Stimulated activated CD8-positive, alpha-beta memory T cell treated with anti-CD3 and anti-CD28 coated beads, Interleukin-12 subunit alpha, Interleukin-12 subunit beta, amount 100 ng/mL, for 24 hours (primary cell): Measurements from ENCODE around the gene CYLD.

ENCODE experiments used
- DNase-seq: peaks from one replicate; pipeline ENCODE4 v3.0.0-alpha.2; 2020; ENCODE audit errors: extremely low read depth

Gene CYLD

GRCh38 chr16:50845296-50845695 is 103.4 kb downstream of the CYLD start:
- DNase-seq, result no peak

DNA sequence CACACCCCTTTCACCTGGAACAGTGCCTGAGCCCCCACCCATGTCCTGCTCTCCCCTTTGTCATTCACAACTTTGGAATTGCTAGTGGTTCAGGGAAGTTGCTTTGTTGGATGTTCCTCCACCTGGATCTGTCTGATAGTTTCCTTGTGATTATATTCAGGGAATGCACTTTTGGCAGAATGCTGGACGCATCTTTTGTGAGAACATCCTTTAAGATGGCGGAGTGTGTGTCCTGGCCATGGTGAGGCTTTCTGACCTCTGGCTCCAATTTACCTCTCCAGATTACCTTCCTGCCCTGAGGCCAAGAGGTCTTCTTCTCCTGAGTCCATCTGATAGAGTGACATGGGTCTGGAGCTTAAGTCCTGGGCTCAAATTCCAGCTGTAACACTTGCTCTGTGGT is 104.6 kb downstream of the CYLD start:
- DNase-seq, result no peak

DNA sequence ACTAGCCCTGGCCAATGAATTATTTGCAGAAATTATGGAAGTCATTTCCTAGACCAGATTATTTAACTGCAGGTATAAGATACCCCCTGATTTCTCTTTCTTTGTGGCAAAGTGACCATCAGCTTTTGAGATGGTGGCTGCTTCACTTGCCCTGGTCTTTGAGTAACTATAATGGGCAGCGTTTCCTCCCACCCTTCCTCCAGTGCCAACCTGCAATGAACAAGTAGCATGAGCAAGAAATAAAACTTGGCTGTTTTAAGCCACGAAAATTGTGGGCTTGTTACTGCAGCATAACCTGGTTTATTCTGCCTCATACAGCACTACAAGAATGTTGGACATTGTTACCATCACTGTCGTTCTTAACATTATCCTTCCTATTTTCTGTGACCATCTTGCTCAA is 105.3 kb downstream of the CYLD start:
- no peak for DNase-seq

DNA sequence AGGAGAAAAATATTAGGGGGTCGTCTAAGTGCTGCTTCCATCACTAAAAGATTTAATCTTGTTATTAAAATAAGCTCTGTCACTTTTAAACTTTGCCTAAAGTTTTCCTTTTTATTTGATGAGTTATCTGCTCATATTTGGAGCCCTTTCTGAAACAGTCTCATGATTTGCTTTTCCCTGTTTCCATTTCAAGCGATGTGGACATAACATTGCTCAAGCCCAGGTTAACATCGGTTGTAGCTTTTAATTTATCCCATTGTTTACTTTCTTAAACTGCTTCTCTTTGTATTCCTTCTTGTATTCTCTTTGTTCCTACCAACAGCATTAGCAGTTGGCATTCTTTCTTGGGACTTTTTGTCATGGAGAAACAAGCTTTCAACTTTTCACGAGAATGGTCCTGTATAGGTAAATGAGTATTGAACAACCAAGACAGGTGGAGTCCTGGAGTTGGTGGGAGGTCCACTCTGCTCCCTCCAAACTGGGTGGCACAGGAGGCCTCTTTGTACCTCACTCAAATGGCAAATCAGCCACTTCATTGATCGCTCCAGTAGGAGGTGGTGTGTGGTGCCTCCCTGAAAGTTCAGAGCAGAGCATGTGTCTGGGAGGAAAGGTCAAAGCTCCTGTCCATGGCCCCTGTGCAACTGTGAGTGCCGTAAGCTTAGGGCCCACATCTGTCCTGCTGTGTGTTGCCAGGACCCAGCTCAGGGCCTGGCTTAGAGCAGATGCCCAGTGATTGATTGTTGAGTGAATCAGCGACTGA is 107.0 kb downstream of the CYLD start:
- DNase-seq, result no peak
